H1 (cell line): Measurements from ENCODE around the gene IQCC.
"Not testable (repeated sequence)": the region's sequence is repeated elsewhere in the genome, so short reads cannot be mapped to it uniquely, and the experiment has no call there.

Experiments
- CEBPB ChIP-seq: IDR thresholded peaks from 2 replicates; pipeline ENCODE4 v1.6.1; 2012; ENCODE audit warnings: low read depth, low read length
- CHD1 ChIP-seq: IDR thresholded peaks from 2 replicates; pipeline ENCODE4 v1.6.1; 2012; ENCODE audit warnings: low read depth, low read length, improper control_type of control experiment
- CTCF ChIP-seq, 3 experiments: IDR thresholded peaks; 1 replicate in 2 of 3; 2 replicates in 1 of 3; pipeline versions ENCODE4 v1.5.1 to v1.6.1; 2011; ENCODE audit warnings: low read length in 3 of 3, mild to moderate bottlenecking in 3 of 3, inconsistent platforms in 2 of 3, low read depth in 1 of 3, moderate library complexity in 1 of 3; ENCODE audit not compliant: insufficient read depth in 1 of 3; ENCODE audit errors: control extremely low read depth in 1 of 3
- EP300 ChIP-seq, 2 experiments: IDR thresholded peaks; 1 replicate in 1 of 2; 2 replicates in 1 of 2; pipeline ENCODE4 v1.6.1; 2011 to 2012; ENCODE audit warnings: low read depth in 2 of 2, low read length in 2 of 2, mild to moderate bottlenecking in 2 of 2, borderline replicate concordance in 1 of 2, inconsistent platforms in 1 of 2, moderate library complexity in 1 of 2
- GTF2F1 ChIP-seq: IDR thresholded peaks from 2 replicates; pipeline ENCODE4 v1.6.1; 2012; ENCODE audit warnings: low read depth, low read length, improper control_type of control experiment, borderline replicate concordance
- HDAC2 ChIP-seq, 2 experiments: fragments of 300-600 bp in 1 of 2; sonication (generic) in 1 of 2; IDR thresholded peaks; 2 replicates each; pipeline ENCODE4 v1.6.1; 2011 to 2012; ENCODE audit warnings: low read depth in 2 of 2, low read length in 2 of 2, mild to moderate bottlenecking in 2 of 2, moderate library complexity in 2 of 2, borderline replicate concordance in 1 of 2, inconsistent platforms in 1 of 2
- JUND ChIP-seq: IDR thresholded peaks from 2 replicates; pipeline ENCODE4 v1.6.1; 2011; ENCODE audit warnings: mild to moderate bottlenecking, improper control_type of control experiment, low read length
- KDM5A ChIP-seq: fragments of 200-600 bp; IDR thresholded peaks from 2 replicates; pipeline ENCODE4 v1.7.1; 2012; ENCODE audit warnings: mild to moderate bottlenecking, low read length, inconsistent platforms, mixed read lengths
- NANOG ChIP-seq: IDR thresholded peaks from 2 replicates; pipeline ENCODE4 v1.6.1; 2011; ENCODE audit warnings: low read length, low read depth, mild to moderate bottlenecking, inconsistent platforms; ENCODE audit not compliant: insufficient read depth, poor library complexity, severe bottlenecking
- POLR2A ChIP-seq, 2 experiments: IDR thresholded peaks; 1 replicate in 1 of 2; 2 replicates in 1 of 2; pipeline ENCODE4 v1.6.1; 2011; ENCODE audit warnings: low read depth in 2 of 2, low read length in 2 of 2, mild to moderate bottlenecking in 2 of 2; ENCODE audit errors: control extremely low read depth in 1 of 2
- POLR2AphosphoS5 ChIP-seq: IDR thresholded peaks from 2 replicates; pipeline ENCODE4 v1.6.1; 2011; ENCODE audit warnings: low read depth, low read length
- RAD21 ChIP-seq, 2 experiments: IDR thresholded peaks in 1 of 2; conservative IDR thresholded peaks in 1 of 2; 2 replicates each; pipeline ENCODE4 v1.6.1; 2011; ENCODE audit warnings: low read depth in 2 of 2, low read length in 2 of 2, improper control_type of control experiment in 1 of 2, inconsistent platforms in 1 of 2, mild to moderate bottlenecking in 1 of 2, moderate library complexity in 1 of 2
- SP2 ChIP-seq: IDR thresholded peaks from 2 replicates; pipeline ENCODE4 v1.6.1; 2012; ENCODE audit warnings: mild to moderate bottlenecking, low read length, inconsistent platforms
- TF ChIP-seq, protein P1 (sequence below): IDR thresholded peaks from 2 replicates; pipeline ENCODE4 v1.6.1; 2012; ENCODE audit warnings: inconsistent platforms

DNA sequence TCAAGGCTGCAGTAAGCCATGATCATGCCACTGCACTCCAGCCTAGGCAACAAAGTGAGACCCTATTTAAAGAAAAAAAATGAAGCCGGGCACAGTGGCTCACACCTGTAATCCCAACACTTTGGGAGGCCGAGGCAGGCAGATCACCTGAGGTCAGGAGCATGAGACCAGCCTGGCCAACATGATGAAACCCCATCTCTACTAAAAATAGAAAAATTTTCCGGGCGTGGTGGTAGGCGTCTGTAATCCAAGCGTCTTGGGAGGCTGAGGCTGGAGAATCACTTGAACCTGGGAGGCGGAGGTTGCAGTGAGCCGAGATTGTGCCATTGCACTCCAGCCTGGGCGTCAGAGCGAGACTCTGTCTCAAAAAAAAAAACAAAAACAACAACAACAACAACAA lies 39.8 kb upstream of the IQCC start:
- not testable (repeated sequence) for TF ChIP-seq CTCF (IDR thresholded peaks at IDR 0.05; ENCODE audit: control extremely low read depth in 1 of 3, insufficient read depth in 1 of 3, low read depth in 1 of 3, low read length in 3 of 3); POLR2A (IDR thresholded peaks at IDR 0.05; ENCODE audit: control extremely low read depth in 1 of 2, low read depth in 2 of 2, low read length in 2 of 2); RAD21 (IDR thresholded peaks at IDR 0.05 in 1 of 2, conservative IDR thresholded peaks at IDR 0.05 in 1 of 2; ENCODE audit: low read depth in 2 of 2, low read length in 2 of 2); CHD1; EP300 (IDR thresholded peaks at IDR 0.05; ENCODE audit: borderline replicate concordance in 1 of 2, low read depth in 2 of 2, low read length in 2 of 2); SP2; POLR2AphosphoS5; JUND; KDM5A; GTF2F1; HDAC2 (IDR thresholded peaks at IDR 0.05; ENCODE audit: borderline replicate concordance in 1 of 2, low read depth in 2 of 2, low read length in 2 of 2); NANOG; CEBPB
- TF ChIP-seq, protein P1, sequence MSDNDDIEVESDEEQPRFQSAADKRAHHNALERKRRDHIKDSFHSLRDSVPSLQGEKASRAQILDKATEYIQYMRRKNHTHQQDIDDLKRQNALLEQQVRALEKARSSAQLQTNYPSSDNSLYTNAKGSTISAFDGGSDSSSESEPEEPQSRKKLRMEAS = not testable (repeated sequence)
